HG03196 (cell line): Measurements from ENCODE around the gene CFAP45.
"Not testable (repeated sequence)": the region's sequence is repeated elsewhere in the genome, so short reads cannot be mapped to it uniquely, and the experiment has no call there.

Source experiments
- ATAC-seq: cut with Tn5 transposase; IDR thresholded peaks from one replicate; pipeline ENCODE4 v1.9.1; 2021; ENCODE audit not compliant: unreplicated experiment

CFAP45 gene

DNA sequence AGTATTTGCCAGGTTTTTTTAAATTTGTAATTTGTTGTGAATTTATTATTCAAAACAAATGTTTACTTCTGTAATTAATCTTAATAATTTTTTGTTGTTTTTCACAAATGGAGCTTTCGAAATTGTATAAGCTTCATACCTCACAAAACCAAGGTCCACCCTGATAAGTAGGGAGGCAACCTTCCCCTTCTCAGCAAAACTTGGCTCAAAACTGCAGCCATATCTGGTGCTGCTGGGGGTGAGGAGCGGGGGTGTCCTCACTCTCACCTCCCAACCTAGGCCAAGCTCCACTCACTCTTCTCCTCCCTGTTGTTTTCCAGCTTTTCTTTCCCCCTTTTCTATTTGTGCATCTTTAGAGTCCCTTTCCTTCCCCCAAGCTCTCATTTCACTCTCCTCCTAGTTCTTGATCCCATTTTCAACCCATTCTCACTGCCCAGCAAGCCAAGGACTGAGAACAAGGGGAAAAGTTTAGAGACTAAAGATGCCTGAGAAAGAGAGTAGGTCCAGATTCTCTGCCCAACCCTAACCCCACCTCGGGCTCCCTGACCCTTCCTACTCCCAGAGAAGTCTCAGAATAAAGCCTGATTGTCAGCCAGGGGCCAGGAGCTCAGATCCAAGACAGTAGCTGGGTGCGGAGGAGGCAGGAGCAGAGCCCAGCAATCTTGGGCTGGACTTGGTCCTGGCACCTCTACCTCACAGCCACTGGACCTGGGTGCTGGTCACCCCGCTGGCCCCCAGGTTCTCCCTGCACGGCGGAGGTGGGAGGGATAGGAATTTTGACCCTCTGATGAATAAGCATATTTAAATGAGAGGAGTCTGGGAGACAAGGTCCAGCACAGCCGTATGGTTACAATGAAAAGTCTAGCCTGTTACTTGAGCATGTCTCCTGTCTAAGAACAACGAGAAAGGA, 8.3 kb upstream of the CFAP45 start:
- no peak for ATAC-seq

DNA sequence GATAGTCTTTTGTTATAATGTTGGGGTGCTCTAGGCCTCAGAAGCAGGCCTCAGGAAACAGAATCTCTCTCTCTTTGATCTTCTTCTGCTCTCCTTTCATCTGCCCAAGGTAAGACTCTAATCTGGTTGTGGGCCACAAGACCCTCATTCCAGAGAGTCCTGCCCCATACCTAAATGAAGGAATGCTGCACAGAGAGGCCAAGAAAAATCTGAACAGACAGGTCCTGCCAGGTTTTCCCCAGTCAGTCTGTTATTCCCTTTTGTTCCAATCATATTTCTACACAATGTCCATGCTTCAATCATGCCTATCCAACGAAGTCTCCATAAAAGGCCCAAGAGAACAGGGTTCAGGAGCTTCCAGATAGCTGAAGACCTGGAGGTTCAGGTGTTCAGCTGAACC, 7.0 kb upstream of the CFAP45 start:
- no peak for ATAC-seq

DNA sequence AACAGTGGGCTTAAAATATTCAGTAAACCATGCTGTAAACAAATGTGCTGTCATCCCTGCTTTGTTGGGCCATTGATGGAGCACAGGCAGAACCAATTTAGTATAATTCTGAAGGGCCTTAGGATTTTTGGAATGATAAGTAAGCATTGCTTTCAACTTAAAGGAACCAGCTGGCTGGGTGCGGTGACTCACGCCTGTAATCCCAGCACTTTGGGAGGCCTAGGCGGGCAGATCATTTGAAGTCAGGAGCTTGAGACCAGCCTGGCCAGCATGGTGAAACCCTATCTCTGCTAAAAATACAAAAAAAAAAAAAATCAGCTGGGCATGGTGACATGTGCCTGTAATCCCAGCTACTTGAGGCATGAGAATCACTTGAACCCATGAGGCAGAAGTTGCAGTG, 4.1 kb upstream of the CFAP45 start:
- ATAC-seq: not testable (repeated sequence)

DNA sequence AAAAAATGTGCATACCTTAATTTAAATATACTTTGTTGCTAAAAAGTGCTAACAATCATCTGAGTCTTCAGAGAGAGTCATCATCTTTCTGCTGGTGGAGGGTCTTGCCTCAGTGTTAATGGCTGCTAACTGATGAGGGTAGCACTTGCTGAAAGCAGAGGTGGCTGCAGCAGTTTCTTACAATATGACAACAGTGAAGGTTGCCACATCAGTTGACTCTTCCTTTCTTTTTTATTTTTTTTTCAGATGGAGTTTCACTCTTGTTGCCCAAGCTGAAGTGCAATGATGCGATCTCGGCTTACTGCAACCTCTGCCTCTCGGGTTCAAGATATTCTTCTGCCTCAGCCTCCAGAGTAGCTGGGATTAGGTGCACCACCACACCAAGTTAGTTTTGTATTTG, 2.6 kb upstream of the CFAP45 start:
- no peak for ATAC-seq

DNA sequence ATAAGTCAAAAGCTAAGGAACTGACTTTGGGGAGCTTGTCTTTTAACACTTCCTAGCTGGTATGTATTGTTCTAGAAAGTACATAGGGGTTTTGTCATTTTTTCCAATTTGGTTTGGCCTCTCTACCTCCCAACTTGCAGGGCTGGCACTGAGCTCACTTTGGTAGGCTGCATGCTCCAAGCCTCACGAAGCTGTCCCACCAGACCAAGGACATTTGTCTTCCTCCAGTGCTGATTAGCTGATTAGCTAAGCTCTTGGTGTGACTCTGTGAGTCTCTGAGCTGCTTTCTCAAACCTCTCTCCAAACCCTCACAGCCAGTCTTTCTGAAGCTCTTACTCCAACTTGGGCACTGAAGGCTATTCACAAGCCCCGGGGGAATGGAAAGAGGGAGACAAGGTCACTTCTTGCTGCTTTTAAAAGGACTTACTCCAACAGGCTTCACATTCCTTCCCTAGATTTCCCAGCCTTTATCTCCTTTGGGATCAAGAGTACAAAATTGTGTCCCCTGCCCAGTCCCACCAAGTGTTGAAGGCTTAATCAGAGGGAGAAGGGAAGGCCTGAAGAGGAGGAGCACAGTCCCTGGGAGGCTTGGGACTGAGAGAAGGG, 893 bp upstream of the CFAP45 start:
- no peak for ATAC-seq

DNA sequence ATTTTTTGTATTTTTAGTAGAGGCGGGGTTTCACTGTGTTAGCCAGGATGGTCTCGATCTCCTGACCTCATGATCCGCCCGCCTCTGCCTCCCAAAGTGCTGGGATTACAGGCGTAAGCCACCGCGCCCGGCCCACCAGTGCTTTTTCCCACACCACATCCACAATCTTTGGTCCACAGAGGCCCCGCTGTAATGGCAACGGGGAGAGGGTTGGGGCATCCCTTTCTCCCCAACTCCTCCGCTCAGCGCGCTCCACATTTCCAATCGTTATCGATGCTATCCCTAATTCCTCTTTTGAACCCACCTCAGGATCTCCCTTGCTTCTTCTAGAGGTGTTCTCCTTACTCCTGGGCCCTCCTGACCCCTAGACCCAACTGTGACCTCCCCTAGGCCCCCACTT, 331 bp downstream of the CFAP45 start:
- ATAC-seq: not testable (repeated sequence)

DNA sequence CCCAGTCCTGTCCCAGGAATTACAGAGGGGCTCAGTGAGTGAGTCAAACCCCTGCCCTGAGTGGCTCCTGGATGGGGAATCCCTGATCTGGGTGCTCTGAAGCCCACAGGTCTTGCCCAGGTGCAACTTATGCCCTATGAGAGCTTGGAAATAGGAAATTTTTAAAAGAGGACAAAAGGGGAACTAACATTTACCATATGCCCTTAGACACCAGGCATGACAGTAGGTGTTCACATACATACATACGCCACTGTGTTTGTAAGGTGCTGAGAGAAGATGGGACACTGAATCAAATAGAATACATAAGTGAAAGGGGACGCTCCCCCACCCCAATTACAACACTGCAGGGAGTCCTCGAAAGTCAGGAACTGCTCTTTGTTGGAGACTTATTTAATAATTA, 1.4 kb downstream of the CFAP45 start:
- ATAC-seq: no peak

DNA sequence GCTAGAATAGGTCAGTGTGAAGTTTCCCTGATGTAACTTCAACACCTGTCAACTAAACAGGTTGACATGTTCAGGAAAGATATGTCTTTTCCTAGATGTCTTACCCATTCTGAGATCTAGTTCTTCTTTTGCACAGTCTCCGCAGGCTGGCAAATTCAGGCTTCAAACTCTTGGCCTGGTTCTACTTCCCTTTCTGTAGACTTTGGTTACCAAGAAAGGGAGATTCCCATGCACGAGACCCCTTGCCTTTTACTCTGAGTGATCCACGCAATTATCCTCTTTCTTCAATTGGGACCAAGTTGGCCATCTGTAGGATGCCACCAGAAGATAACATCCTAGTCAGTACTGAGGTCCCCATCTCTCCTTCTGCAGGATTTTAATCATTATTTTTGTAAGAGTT, 2.0 kb downstream of the CFAP45 start:
- ATAC-seq: no peak

DNA sequence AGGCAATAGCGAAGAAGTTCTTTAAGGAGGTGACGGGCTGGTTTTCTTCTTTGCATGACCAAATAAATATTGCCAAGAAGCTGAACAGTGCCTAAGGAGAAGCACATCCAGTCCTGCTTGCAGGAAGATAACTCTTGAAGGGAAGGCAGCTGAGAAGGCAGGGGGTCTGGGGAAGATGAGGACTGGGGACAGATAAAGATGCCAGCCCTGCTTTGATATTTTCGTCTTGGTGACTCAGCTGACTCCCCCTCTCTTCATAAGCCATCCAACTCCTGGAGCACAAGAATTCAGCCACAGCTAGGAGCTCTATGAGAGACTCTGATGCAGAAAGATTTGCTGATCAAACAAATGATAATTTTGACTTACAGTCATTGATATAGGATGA, 3.4 kb downstream of the CFAP45 start:
- ATAC-seq: no peak

DNA sequence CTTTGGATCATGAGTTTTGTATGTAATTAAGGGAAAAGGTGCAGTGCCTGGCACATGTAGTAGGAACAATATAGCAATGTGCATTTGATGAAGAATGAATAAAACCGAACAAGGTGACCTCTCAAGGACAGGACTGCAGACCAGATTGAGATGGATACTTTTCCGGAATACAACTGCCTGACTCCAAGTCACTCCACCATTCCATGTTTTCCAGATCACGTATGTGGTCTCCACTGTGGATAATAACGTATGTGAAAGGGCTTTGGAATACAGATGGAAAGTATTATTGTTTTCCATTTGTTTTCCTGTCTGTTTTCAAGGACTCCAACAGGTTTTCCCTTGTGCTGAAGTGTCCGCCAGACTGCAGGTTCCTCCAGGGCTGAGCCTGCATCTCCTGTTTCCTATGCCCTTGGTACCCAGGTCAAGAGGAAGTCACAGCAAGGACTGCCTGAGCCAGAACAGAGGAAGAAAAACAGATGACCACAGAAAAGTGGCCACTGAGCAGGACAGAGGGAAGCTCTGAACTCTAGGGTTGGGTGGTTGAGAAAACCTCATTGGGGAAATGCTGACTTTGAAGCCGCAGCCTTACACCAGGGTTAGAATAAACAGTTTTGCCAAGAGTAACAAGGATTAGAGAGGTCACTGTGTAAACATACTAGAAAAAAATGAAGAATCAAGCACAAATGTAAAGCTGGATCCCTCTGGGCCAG, 4.0 kb downstream of the CFAP45 start:
- ATAC-seq: no peak

DNA sequence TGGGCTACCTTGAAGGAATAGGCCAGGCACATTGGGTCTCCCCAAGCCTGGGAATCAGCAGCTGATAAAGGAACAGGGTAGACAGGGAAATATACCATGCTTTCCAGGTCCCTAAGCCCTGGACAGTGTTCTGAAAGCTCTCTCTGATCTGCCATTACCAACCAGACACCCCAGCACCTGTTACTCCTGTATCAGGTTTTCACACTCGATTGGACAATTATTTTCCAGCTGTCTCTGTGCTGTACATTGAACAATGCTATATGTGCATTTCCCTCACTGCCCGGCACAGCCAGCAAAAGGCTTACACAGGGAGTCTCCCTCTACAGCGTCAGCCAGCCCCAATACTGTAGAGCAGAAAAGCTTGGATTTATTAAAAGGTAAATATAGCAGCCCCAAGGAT, 4.7 kb downstream of the CFAP45 start:
- ATAC-seq: no peak

DNA sequence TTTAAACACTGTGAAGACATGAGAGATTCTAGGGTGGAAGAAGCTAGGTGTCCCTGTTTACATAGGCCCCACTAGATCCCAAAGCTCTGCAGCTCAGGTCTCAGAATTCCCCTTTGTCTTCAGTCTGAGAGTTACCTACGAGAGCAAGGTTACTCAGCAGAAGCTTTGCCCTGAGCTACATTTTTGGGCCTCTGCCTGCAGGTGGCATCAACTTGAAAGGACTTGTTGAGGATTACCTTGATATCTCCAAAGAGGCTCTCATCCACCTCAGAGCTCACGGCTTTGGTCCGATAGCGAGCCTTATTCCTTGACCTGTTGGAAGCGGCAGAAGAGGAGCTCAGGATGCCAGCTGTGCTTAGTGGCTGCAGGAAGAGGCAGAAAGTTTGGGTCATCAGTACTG, 7.0 kb downstream of the CFAP45 start:
- no peak for ATAC-seq

DNA sequence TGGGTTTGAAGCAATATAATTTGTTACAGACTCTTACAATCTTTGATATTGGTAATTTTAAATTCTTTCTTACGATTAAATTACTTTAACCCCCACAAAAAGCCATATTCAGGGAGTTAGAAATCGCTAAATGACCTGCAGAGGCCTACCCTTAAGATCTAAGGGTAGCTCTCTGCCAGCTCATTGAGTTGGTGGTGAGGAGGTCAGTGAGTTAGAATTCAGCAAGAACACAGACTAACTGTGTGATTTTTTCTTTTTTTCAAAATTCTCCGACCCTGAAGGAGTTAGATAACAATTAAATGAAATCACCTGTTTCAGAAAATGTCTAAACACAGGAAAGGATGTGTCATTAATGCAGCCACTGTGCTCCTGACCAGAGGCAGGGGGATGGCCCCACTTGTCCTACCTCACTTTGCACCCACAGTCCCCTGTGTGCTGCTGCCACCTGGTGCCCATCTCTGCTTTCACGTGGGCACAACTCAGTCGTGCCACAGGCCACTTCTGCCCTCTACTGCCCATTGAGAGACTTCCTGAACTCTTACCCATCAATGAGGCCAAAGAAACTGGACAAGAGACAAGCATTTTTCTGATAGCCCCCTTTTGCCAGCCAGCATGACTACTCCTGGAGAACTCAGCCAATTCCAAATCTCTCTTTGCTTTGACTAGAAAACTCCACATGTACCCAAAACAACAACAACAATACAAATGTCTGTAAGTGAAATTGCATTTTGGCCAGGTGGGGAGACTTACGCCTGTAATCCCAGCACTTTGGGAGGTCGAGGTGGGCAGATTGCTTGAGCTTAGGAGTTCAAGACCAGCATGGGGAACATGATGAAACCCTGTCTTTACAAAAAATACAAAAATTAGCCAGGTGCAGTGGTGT, 8.4 kb downstream of the CFAP45 start:
- ATAC-seq: peak; percentile 71

DNA sequence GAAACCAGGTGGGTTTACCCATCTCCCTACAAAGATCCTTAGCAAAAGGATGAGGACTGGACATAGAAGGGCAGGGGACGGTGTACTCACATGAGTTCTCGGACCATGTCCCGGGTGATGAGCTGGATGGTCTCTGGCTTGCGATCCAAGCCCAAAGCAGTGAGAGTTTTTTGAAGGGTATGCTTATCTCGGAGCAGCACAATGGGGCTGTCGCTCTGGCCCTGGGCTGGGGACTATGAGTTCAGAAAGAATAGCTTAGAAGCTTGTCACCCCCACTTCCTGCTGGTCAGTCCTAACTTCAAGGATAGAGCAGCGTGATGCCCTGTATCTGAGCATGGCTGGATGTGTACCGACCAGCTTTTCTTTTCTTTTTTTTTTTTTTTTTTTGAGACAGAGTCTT, 9.6 kb downstream of the CFAP45 start:
- no peak for ATAC-seq

DNA sequence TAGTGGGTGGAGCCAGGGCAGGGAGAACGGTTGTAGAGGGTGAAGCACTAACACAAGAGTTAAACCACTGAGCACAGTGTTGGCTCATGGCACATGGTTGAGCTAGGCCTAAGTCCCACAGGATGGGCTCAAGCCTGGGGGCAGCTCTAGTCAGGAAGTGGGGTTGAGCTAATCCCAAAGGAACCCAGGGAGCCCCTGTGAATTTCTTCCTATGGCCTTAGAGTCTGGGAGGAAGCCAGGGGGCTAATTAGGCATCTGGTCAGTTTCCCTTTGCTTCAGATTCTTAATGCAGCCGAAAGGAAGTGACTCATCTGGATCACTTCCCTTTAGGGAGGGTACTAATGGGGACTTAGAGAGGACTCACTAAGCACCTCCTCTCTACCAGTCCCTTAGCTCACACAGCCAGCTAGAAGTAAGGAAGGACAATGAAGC, 10.1 kb downstream of the CFAP45 start:
- peak; percentile 93 for ATAC-seq

DNA sequence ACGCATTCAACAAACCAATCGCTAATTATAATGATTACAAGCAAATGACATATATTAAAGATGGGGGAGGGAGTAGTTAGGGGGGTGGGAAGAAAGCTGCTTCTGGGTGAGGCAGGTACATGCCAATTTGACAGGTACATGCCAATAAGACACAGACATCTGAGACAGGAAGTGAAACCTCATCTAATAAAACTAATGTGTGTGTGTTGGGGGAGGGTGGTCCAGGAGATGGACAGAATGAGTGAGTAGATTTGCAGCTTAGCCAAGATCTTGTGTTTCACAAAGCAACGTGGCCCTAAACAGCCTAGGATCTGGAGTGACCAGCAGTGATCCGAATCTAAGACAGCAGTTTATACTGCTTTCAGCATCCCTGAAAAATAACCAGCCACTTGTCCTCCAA, 10.8 kb downstream of the CFAP45 start:
- no peak for ATAC-seq

DNA sequence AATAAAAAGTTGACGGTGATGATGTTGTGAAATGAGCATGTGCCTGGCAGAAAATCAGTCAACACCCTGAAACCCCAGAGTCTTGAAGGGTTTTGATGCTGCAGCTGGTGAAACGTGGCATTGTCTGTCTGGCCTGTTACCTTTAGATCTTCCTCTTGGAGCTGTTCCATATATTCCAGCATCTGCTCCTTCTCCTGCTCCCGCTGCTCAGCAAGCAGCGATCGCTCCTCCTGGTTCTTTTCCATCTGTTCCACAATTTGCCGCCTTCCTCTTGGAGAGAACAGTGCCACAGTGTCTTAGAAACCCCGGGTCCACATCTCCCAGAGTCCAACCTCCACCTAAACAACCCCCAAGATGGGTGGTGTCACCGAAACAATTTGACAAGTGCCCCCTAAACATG, 15.7 kb downstream of the CFAP45 start:
- ATAC-seq: no peak

DNA sequence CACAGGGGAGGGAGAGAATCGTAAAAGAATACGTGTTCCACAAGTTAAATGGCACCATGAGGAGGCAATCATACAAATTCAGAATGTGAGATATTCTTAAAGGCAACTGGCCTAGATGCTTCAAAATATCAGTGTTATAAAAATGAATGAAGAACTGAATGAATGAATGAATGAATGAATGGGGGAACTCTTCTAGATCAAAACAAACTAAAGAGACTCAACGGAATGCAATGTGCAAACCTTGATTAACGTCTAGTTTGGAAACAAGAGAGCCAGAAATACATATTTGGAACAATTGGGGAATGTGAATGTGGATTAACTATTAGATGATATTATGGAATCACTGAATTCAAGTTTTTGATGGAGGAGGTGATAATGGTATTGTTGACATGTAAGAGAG, 16.8 kb downstream of the CFAP45 start:
- ATAC-seq: no peak

DNA sequence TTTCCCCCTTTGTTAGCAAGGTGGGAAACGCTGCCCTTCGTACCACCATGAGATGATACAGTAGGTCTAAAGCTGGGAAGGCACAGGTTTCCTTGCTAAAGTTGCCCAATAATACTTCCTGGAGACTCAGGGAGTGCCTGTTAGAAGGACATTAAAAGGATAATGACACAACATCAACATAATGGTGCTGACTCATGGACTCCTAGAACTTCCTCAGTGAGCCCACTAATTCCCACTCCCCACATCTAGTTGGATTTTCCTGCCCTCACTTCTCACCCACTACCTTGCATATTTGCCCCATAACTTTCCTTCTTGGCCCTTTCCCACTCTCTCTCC, 17.5 kb downstream of the CFAP45 start:
- ATAC-seq: no peak

DNA sequence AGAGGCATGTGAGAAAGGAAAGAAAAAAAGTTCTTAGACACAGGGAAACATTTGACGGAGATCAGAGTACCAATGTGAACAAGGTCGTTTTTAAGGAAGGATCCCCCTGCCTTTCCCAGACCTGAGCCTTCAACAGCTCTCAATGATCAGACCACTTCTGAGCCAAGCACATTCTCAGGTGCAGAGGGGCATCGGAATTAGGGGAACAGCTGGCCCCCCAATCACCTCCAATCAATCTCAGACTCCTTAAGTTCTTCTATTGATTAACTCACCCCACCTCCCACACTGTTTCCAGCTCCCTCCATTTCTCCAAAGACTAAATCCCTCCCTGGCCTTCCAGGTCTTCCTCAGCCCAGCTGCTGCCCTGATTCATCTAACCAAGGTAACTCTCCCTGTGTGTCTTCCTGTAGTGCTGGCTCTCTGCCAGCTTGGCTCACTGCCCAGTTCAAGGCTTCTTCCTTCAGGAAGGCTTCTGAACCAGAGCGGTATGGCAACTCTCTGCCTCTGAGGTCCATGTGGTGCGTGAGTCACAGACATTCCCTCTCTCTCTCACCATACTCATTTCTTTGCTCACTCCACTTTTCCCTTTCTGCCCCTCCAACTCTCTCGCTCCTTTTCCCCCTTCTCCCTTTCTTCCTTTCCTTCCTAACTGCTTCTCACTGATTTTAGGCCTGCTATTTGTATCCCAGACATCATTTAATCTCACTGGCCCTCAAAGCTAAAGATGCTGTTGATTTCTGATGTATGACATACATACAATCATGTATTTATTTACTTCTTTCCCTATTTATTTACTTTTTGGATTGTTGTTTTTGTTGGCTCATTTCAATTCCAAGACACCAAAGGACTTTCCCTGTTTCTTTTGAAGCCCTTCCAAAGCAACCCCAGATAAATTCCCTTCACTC, 18.1 kb downstream of the CFAP45 start:
- no peak for ATAC-seq
